ENCODE data around the gene HMX1.

DNA sequence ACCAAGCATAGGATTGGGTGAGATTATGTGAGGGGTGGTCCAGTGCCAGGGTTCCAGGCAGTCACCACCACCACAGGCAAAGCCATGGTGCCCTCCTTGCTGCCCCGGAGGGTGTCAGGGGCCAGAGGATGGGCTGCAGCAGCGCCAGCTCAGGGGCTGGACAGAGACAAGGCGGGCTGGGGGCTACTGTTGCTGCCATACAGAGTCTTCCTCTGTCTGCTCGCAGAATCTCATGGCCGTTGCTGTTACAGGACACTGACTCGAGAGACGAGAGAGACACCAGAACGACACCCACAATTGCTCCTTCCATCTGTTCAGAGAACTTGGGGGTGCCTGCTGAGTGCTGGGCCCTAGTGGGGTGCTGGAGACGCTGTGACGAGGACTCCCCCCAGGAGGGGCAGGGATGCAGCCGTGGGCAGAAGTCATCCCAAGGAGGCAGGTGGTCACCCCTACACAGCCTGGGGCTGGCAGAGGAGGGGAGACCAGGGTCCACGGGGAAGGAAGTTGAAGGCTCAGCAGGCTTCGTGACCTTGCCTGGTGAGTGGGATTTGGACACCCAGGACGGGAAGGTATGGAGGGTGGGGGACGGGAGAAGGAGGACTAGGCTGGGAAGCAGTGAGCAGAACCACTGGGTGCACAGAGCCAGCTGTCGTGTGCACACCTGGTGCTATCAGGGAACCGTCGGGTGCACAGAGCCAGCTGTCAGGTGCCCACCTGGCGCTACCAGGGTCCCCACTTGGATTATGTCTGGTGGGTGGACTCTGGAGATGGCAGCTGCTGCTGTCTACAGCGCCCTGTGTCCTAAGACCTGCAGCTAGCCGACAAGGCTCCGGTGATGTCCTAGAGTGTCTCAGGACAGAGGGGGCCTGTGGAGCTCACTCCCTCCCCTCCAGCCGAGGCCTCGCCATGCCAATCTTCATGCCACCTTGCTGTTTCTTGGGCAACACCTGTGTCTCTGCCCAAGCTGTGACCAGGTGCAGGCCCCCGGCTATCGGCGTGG lies 43.9 kb upstream of the HMX1 start:
- TF ChIP-seq CTCF (conservative IDR thresholded peaks at IDR 0.05; ENCODE audit: low read depth, low read length) = no peak
- TF ChIP-seq EZH2 (IDR thresholded peaks at IDR 0.05; ENCODE audit: low read length, unreplicated experiment) = no peak
